T47D (cell line): ENCODE data around the gene IQCM.

Experiments used
- DNase-seq, 2 experiments: peaks; one replicate each; pipeline versions ENCODE4 v3.0.0 to v3.0.0-alpha.2; 2011 to 2012; ENCODE audit warnings: low read depth in 1 of 2, low spot score in 1 of 2
- JUND ChIP-seq: IDR thresholded peaks from 2 replicates; pipeline ENCODE4 v1.6.1; 2012; ENCODE audit warnings: low read depth
- in situ Hi-C: cut with HindIII; loops from 2 replicates; pipeline ENCODE4 v1.10.0; 2016; ENCODE audit warnings: low sequenced_read_pairs, low pct_unique_long_range_greater_than_20kb

Gene IQCM

GRCh38 chr4:149328161-149328560 lies 487.5 kb downstream of the IQCM start:
- TF ChIP-seq JUND = no peak
- in situ Hi-C loops = no loop called here
- DNase-seq = no peak

GRCh38 chr4:149322203-149322602 lies 493.4 kb downstream of the IQCM start:
- peak in 1 of 2 experiments; percentile 2 for DNase-seq
- in situ Hi-C loops = no loop called here
- no peak for TF ChIP-seq JUND

GRCh38 chr4:149321438-149321837 lies 494.2 kb downstream of the IQCM start:
- DNase-seq = no peak
- in situ Hi-C loops = no loop called here
- no peak for TF ChIP-seq JUND

GRCh38 chr4:149311076-149311475 lies 504.6 kb downstream of the IQCM start:
- in situ Hi-C loops = no loop called here
- DNase-seq = no peak

GRCh38 chr4:149306537-149306936 lies 509.1 kb downstream of the IQCM start:
- DNase-seq = no peak
- in situ Hi-C loops = no loop called here
- TF ChIP-seq JUND = no peak

More at GRCh38 chr4:149311076-149311475, 504.6 kb downstream of the IQCM start:
- TF ChIP-seq JUND = no peak
